Measurements from ENCODE around the gene C6. TPM values are rescaled to one million over a fixed set of nuclear protein-coding genes. Genes with fewer than 3 reads are reported as not detected.

C6 gene
- total RNA-seq, 1 donor from 2014 or later = not detected

DNA sequence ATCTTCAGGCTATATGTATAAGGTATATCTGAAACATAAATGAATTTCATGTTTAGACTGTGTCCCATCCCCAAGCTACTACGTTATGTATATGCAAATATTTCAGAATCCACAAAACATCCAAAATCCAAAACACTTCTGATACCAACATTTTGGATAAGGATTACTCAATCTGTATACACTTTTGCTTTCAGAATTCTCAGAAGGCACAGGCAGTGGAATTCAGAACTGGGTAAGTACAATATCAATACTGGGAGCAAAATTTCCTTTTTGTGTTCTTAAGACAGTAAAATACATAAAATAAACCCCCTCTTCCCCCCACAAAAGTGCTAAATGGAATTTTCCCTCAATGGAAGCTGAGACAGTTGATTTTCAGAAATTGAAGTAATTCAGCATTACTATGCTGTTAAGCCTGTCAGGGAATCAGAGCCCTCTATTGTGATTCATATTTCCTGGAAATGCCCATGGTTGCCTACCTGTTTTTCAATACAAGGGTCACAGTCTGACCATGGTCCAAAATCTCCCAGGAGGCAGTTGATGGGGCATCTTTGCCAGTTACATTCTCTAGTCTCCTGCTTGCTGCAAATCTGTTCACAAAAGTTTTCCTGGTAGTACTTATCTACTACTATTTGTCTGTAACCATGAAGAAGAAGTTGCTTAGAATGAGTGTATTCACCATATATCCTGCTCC is 12.1 kb downstream of the C6 start:
- TF ChIP-seq, protein P1, sequence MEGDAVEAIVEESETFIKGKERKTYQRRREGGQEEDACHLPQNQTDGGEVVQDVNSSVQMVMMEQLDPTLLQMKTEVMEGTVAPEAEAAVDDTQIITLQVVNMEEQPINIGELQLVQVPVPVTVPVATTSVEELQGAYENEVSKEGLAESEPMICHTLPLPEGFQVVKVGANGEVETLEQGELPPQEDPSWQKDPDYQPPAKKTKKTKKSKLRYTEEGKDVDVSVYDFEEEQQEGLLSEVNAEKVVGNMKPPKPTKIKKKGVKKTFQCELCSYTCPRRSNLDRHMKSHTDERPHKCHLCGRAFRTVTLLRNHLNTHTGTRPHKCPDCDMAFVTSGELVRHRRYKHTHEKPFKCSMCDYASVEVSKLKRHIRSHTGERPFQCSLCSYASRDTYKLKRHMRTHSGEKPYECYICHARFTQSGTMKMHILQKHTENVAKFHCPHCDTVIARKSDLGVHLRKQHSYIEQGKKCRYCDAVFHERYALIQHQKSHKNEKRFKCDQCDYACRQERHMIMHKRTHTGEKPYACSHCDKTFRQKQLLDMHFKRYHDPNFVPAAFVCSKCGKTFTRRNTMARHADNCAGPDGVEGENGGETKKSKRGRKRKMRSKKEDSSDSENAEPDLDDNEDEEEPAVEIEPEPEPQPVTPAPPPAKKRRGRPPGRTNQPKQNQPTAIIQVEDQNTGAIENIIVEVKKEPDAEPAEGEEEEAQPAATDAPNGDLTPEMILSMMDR (conservative IDR thresholded peaks at IDR 0.05; ENCODE audit: low read depth, low read length) = no peak
- no peak overlapping the region for H3K4me3 ChIP-seq (ENCODE audit: low read depth, low read length)
- no peak for DNase-seq (ENCODE audit: low read depth)

- H3K4me3 ChIP-seq (ENCODE audit: low read depth, low read length) = no peak overlapping the region
- TF ChIP-seq, protein P1 (conservative IDR thresholded peaks at IDR 0.05; ENCODE audit: low read depth, low read length) = no peak
- no peak for DNase-seq (ENCODE audit: low read depth)
Observed at GRCh38 chr5:41200506-41200905, 12.8 kb downstream of the C6 start.

- TF ChIP-seq, protein P1 (conservative IDR thresholded peaks at IDR 0.05; ENCODE audit: low read depth, low read length) = no peak
- DNase-seq (ENCODE audit: low read depth) = no peak
- H3K4me3 ChIP-seq (ENCODE audit: low read depth, low read length) = no peak overlapping the region
Observed at GRCh38 chr5:41199660-41200059, 13.7 kb downstream of the C6 start.

DNA sequence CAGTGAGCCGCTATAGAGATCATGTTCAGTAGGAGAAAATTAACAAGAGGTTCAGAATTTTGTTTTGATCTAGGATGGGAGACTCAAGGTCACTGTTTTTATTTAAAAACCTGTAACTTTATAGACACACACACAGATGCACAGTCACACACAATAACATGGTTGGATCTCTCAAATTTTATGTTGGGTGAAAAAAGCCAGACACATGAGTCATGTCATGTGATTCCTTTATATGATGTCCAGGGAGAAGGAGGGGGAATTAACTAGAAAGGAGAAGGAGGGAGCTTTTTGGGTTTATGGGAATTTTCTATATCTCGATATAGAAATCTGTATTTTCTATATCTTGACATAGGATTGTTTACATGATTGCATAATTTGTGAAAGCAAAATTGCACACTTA is 17.1 kb downstream of the C6 start:
- TF ChIP-seq, protein P1 (conservative IDR thresholded peaks at IDR 0.05; ENCODE audit: low read depth, low read length) = no peak
- no peak overlapping the region for H3K4me3 ChIP-seq (ENCODE audit: low read depth, low read length)
- DNase-seq (ENCODE audit: low read depth) = no peak

DNA sequence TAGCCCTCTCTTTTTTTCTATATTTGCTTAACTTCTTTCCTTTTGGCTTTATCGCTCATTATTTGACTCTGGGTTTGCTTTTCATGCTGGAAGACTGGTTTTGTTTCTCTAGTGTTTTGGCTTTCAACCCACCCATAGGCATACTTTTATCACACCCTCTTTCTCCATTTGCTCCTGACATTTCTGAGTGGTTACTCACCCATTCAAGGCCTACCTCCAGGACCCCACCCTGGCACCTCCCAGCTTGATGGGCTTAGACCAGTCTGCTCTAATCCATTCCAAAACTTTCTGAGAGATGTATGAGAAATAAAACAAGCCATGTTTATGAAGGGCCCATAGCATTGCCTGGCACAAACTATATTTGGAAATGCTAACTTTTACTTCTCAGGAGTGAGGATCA is 18.1 kb downstream of the C6 start:
- TF ChIP-seq, protein P1 (conservative IDR thresholded peaks at IDR 0.05; ENCODE audit: low read depth, low read length) = no peak
- no peak for DNase-seq (ENCODE audit: low read depth)
- no peak overlapping the region for H3K4me3 ChIP-seq (ENCODE audit: low read depth, low read length)

DNA sequence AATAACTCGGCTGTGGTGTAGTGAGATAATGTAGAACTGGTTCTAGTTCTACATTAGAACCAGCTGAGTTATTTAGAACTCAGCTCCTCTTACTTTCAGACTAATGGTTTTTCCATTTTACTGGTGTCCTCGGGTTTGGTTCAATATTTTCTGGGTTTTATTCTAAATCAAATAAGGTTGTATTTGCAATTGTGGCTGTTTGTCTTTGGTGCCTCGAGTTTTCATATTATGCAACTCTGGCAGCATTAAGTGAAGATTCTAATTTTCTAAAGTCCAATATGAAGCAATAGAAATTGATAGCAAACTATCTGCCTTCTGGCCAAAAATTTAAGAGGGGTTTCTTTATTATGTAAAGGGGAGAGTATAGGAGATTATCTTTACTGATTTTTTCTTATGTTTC is 19.0 kb downstream of the C6 start:
- TF ChIP-seq, protein P1 (conservative IDR thresholded peaks at IDR 0.05; ENCODE audit: low read depth, low read length) = no peak
- no peak for DNase-seq (ENCODE audit: low read depth)
- H3K4me3 ChIP-seq (ENCODE audit: low read depth, low read length) = no peak overlapping the region
